Measurements from ENCODE around the gene ERBB2. TPM values are rescaled to one million over a fixed set of nuclear protein-coding genes. Genes with fewer than 3 reads are reported as not detected.

Gene ERBB2
- total and polyA plus RNA-seq, 9 of the 15 experiments (the other 6 are each of a cell fraction or from before 2014, with no cell fraction given), result 0.74 to 5.6 (median 3.3) TPM

- POLR2A ChIA-PET, result interaction anchor here (0.7 to 1.5 kb wide), 4 partner anchors 12 to 82 kb away, joined by 3 to 7 read pairs (median 4); no protein-coding TSS in a partner anchor
- H3K27ac ChIP-seq (ENCODE audit: extremely low read depth, low read depth, low read length), result no peak overlapping the region
- H3K9me1 ChIP-seq (ENCODE audit: control insufficient read depth, insufficient read depth, low read length), result no peaks in the 10 kb centered on the region
- H3K4me2 ChIP-seq (ENCODE audit: insufficient read depth, low read length), result no peak overlapping the region
- H3K4me3 ChIP-seq, result no peak overlapping the region
- ATAC-seq, result no peak
- 40% methylated on average over 34 of the region's 57 CpGs for WGBS (ENCODE audit: insufficient coverage, low coverage, missing lambda C conversion rate)
- H3K9ac ChIP-seq (ENCODE audit: insufficient read depth in 1 of 2, low read depth in 2 of 2, low read length in 2 of 2), result no peak overlapping the region
- FAIRE-seq, result no peak
- H3K4me1 ChIP-seq (replicated peaks in 1 of 2; ENCODE audit: control insufficient read depth in 2 of 2, insufficient read depth in 2 of 2, low read length in 2 of 2), result peaks cover 0 to 22% of the 10 kb centered on the region in 2 experiments; a peak in 3 of 5 replicates
- intact Hi-C loops (cut with micrococcal nuclease) (no loop called here), in situ Hi-C loops (cut with MboI) (no loop called here)
- no peak for TF ChIP-seq ELF4 (CRISPR knock-in tag; IDR thresholded peaks at IDR 0.05)
- no peak for TF ChIP-seq ZNF584 (CRISPR knock-in tag; IDR thresholded peaks at IDR 0.05; ENCODE audit: low read depth)
- TF ChIP-seq ZNF134 (CRISPR knock-in tag; conservative IDR thresholded peaks at IDR 0.05), result no peak
- no peak for TF ChIP-seq ZNF518B (CRISPR knock-in tag; IDR thresholded peaks at IDR 0.05)
- no peak for TF ChIP-seq ARNT (IDR thresholded peaks at IDR 0.05)
- TF ChIP-seq ZNF511 (CRISPR knock-in tag; IDR thresholded peaks at IDR 0.05), result no peak
- TF ChIP-seq HNRNPK (IDR thresholded peaks at IDR 0.05; ENCODE audit: low read depth, low read length, poor library complexity, severe bottlenecking), result no peak
- TF ChIP-seq UBTF (IDR thresholded peaks at IDR 0.05; ENCODE audit: borderline replicate concordance in 1 of 2, low read depth in 2 of 2, low read length in 2 of 2), result no peak
- no peak for TF ChIP-seq ZFPM2 (CRISPR knock-in tag; IDR thresholded peaks at IDR 0.05)
- TF ChIP-seq ZNF184 (CRISPR knock-in tag; IDR thresholded peaks at IDR 0.05), result no peak
- no peak for TF ChIP-seq TBP (optimal IDR thresholded peaks at IDR 0.05; ENCODE audit: low read depth, low read length)
- no peak for TF ChIP-seq DLX4 (CRISPR knock-in tag; IDR thresholded peaks at IDR 0.05)
- no peak for TF ChIP-seq CBX1 (IDR thresholded peaks at IDR 0.05; ENCODE audit: low read depth)
- no peak for TF ChIP-seq TFAP4 (CRISPR knock-in tag; IDR thresholded peaks at IDR 0.05; ENCODE audit: borderline replicate concordance)
- H4K20me1 ChIP-seq (replicated peaks; ENCODE audit: control insufficient read depth, insufficient read depth, low read length), result no peaks in the 10 kb centered on the region
- H3K27me3 ChIP-seq (ENCODE audit: control insufficient read depth in 2 of 2, insufficient read depth in 2 of 2, low read length in 2 of 2), result no peaks in the 10 kb centered on the region; a peak in 1 of 5 replicates
- no peaks in the 10 kb centered on the region for H3K36me3 ChIP-seq (ENCODE audit: control insufficient read depth, insufficient read depth, low read length)
- BruUV-seq (replicated peaks), result no TSS peak
- H3K79me2 ChIP-seq (ENCODE audit: control insufficient read depth, insufficient read depth, low read length), result no peaks in the 10 kb centered on the region
- no peaks in the 10 kb centered on the region for H3K9me3 ChIP-seq (replicated peaks; ENCODE audit: control insufficient read depth, insufficient read depth, low read depth, low read length)
- CTCF ChIA-PET (ENCODE audit: low intra/inter-chr PET ratio), result no interaction called here
- H2AFZ ChIP-seq (ENCODE audit: low read depth, low read length), result no peak overlapping the region
- DNase-seq (ENCODE audit: extremely low read depth in 1 of 4, low spot score in 3 of 4), result no peak
Observed at GRCh38 chr17:39700148-39700987, 504 bp downstream of the ERBB2 start.
